ENCODE data around the gene COL8A2.
A peak's percentile ranks its signal among the peaks of the same experiment; 100 is the strongest.

COL8A2 gene

GRCh38 chr1:36135796-36136195 lies 10.8 kb upstream of the COL8A2 start:
- no peak for DNase-seq (ENCODE audit: low read depth)
- H3K4me3 ChIP-seq (ENCODE audit: control insufficient read depth, low read depth, low read length), result no peak overlapping the region
- no peak for TF ChIP-seq CTCF (conservative IDR thresholded peaks at IDR 0.05; ENCODE audit: control insufficient read depth, insufficient read depth, low read depth, low read length)

GRCh38 chr1:36135330-36135667 lies 10.3 kb upstream of the COL8A2 start:
- H3K4me3 ChIP-seq (ENCODE audit: control insufficient read depth, low read depth, low read length), result no peak overlapping the region
- no peak for TF ChIP-seq CTCF (conservative IDR thresholded peaks at IDR 0.05; ENCODE audit: control insufficient read depth, insufficient read depth, low read depth, low read length)
- no peak for DNase-seq (ENCODE audit: low read depth)

- peak; percentile 58 for DNase-seq (ENCODE audit: low read depth)
- H3K4me3 ChIP-seq (ENCODE audit: control insufficient read depth, low read depth, low read length), result no peak overlapping the region
Observed at GRCh38 chr1:36134505-36135329, 9.7 kb upstream of the COL8A2 start.

GRCh38 chr1:36134031-36134430 lies 9.0 kb upstream of the COL8A2 start:
- no peak for TF ChIP-seq CTCF (conservative IDR thresholded peaks at IDR 0.05; ENCODE audit: control insufficient read depth, insufficient read depth, low read depth, low read length)
- H3K4me3 ChIP-seq (ENCODE audit: control insufficient read depth, low read depth, low read length), result no peak overlapping the region
- DNase-seq (ENCODE audit: low read depth), result no peak

More at GRCh38 chr1:36134505-36135329, 9.7 kb upstream of the COL8A2 start:
- peak; percentile 71 for TF ChIP-seq CTCF (conservative IDR thresholded peaks at IDR 0.05; ENCODE audit: control insufficient read depth, insufficient read depth, low read depth, low read length)

GRCh38 chr1:36133484-36133883 lies 8.5 kb upstream of the COL8A2 start:
- TF ChIP-seq CTCF (conservative IDR thresholded peaks at IDR 0.05; ENCODE audit: control insufficient read depth, insufficient read depth, low read depth, low read length), result no peak
- peak; percentile 96 for DNase-seq (ENCODE audit: low read depth)

GRCh38 chr1:36132029-36132428 lies 7.0 kb upstream of the COL8A2 start:
- TF ChIP-seq CTCF (conservative IDR thresholded peaks at IDR 0.05; ENCODE audit: control insufficient read depth, insufficient read depth, low read depth, low read length), result no peak
- H3K4me3 ChIP-seq (ENCODE audit: control insufficient read depth, low read depth, low read length), result no peak overlapping the region
- DNase-seq (ENCODE audit: low read depth), result no peak

More at GRCh38 chr1:36133484-36133883, 8.5 kb upstream of the COL8A2 start:
- no peak overlapping the region for H3K4me3 ChIP-seq (ENCODE audit: control insufficient read depth, low read depth, low read length)

Data from fibroblast of mammary gland (primary cell).